Tibial nerve (tissue), 4 donors: ENCODE measurements around the gene XCR1. TPM values are rescaled to one million over a fixed set of nuclear protein-coding genes. Genes with fewer than 3 reads are reported as not detected.
"Not testable (repeated sequence)": the region's sequence is repeated elsewhere in the genome, so short reads cannot be mapped to it uniquely, and the experiment has no call there.

Experiments used
- DNase-seq, 2 donors: peaks; one replicate each; pipeline ENCODE4 v3.0.0-alpha.2; 2019; ENCODE audit warnings: low spot score in 2 of 2
- H3K27ac ChIP-seq, 4 donors: fragments of 200-600 bp; sonication (generic) in 3 of 4; one replicate each; pipeline ENCODE4 v1.5.1; 2017 to 2019; ENCODE audit warnings: mild to moderate bottlenecking in 1 of 4
- H3K27me3 ChIP-seq, 2 donors: fragments of 200-600 bp; sonication (generic) in 1 of 2; one replicate each; pipeline versions ENCODE4 v1.5.1 to v1.6.0; 2017 to 2019
- H3K36me3 ChIP-seq, 3 donors: fragments of 200-600 bp; sonication (generic); one replicate each; pipeline ENCODE4 v1.5.1; 2018 to 2019
- H3K4me1 ChIP-seq, 4 donors: fragments of 200-600 bp; sonication (generic) in 3 of 4; one replicate each; pipeline ENCODE4 v1.5.1; 2017 to 2019
- H3K4me3 ChIP-seq, 4 donors: fragments of 200-600 bp; sonication (generic) in 3 of 4; one replicate each; pipeline ENCODE4 v1.5.1; 2017 to 2019; ENCODE audit warnings: mild to moderate bottlenecking in 1 of 4, moderate library complexity in 1 of 4
- H3K9me3 ChIP-seq, 4 donors: fragments of 200-600 bp; sonication (generic) in 3 of 4; one replicate each; pipeline ENCODE4 v1.5.1; 2017 to 2019
- CTCF ChIP-seq, 5 experiments: fragments of 200-600 bp in 3 of 5; fragments of 450-650 bp in 2 of 5; sonication (generic) in 3 of 5; IDR thresholded peaks; one replicate each; pipeline ENCODE4 v1.5.1; 2016 to 2019; ENCODE audit warnings: antibody characterized with exemption in 5 of 5, mild to moderate bottlenecking in 3 of 5, moderate library complexity in 2 of 5
- EP300 ChIP-seq, 2 donors: sonication (generic); formaldehyde crosslinking; IDR thresholded peaks; one replicate each; pipeline ENCODE4 v1.6.1; 2017; ENCODE audit warnings: antibody characterized with exemption in 2 of 2, mild to moderate bottlenecking in 1 of 2
- POLR2A ChIP-seq, 2 donors: fragments of 450-650 bp; IDR thresholded peaks; one replicate each; pipeline ENCODE4 v1.6.1; 2017; ENCODE audit warnings: antibody characterized with exemption in 2 of 2, mild to moderate bottlenecking in 2 of 2, moderate library complexity in 2 of 2
- WGBS, 2 donors: methylation state at CpG; one replicate each; pipeline ENCODE4 v1.1.5; 2018; 5-methylcytosine and 5-hydroxymethylcytosine counted together
- total RNA-seq, 4 donors: library from RNA; depleted of rRNA; stranded (reverse); fragments of >200 nt; gene quantifications; one replicate each; pipeline ENCODE4 v1.1.0, GENCODE V29; 2016

Gene XCR1
- total RNA-seq, 4 donors from 2014 or later: not detected

- no peak for TF ChIP-seq POLR2A (IDR thresholded peaks at IDR 0.05)
- TF ChIP-seq CTCF (IDR thresholded peaks at IDR 0.05): no peak
- no peak for TF ChIP-seq EP300 (IDR thresholded peaks at IDR 0.05)
- Histone ChIP-seq H3K4me3 (no peak overlapping the region), H3K27me3 (no peaks in the 10 kb centered on the region), H3K9me3 (no peaks in the 10 kb centered on the region), H3K36me3 (no peaks in the 10 kb centered on the region), H3K27ac (no peak overlapping the region), H3K4me1 (peaks cover 0 to 11% (median 4%) of the 10 kb centered on the region in 4 donors)
- 40 to 76% methylated on average over 2 of the region's 2 CpGs for WGBS, 2 donors
- DNase-seq: no peak
Observed at GRCh38 chr3:46001178-46001577, 26.1 kb downstream of the XCR1 start.

- Histone ChIP-seq H3K27me3 (no peaks in the 10 kb centered on the region), H3K36me3 (no peaks in the 10 kb centered on the region), H3K27ac (no peak overlapping the region), H3K9me3 (no peaks in the 10 kb centered on the region), H3K4me1 (peaks cover 0 to 27% (median 21%) of the 10 kb centered on the region in 4 donors), H3K4me3 (no peak overlapping the region)
- no peak for DNase-seq
- TF ChIP-seq POLR2A (IDR thresholded peaks at IDR 0.05): no peak
- no peak for TF ChIP-seq CTCF (IDR thresholded peaks at IDR 0.05)
- TF ChIP-seq EP300 (IDR thresholded peaks at IDR 0.05): no peak
- 82 to 89% methylated on average over 2 of the region's 2 CpGs for WGBS, 2 donors
Observed at GRCh38 chr3:45997942-45998341, 29.3 kb downstream of the XCR1 start.

DNA sequence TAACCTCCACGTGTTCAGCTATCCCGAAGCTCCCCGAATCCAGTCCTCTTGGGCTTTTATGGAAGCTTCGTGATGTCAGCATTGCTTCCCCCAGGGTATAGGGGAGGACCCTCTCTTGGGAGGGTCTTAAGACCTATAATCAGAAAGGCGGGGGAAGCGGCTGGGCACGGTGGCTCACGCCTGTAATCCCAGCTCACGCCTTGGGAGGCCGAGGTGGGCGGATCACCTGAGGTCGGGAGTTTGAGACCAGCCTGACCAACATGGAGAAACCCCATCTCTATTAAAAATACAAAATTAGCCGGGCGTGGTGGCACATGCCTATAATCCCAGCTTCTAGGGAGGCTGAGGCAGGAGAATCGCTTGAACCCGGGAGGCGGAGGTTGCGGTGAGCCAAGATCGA is 29.8 kb downstream of the XCR1 start:
- peaks cover 0 to 32% (median 25%) of the 10 kb centered on the region in 4 donors for H3K4me1 ChIP-seq
- not testable (repeated sequence) for H3K27ac ChIP-seq, H3K9me3 ChIP-seq, DNase-seq, H3K27me3 ChIP-seq, H3K4me3 ChIP-seq, H3K36me3 ChIP-seq
- 91% methylated on average over 19 of the region's 19 CpGs for WGBS, 2 donors

- TF ChIP-seq EP300 (IDR thresholded peaks at IDR 0.05): peak in 1 of 2 donors; percentile 87
- TF ChIP-seq CTCF (IDR thresholded peaks at IDR 0.05): peak in 1 of 5 experiments; percentile 24
- TF ChIP-seq POLR2A (IDR thresholded peaks at IDR 0.05): peak in 1 of 2 donors; percentile 59
Observed at GRCh38 chr3:45995236-45996192, 31.8 kb downstream of the XCR1 start, which contains the start of gene FYCO1. FYCO1 (minus strand) TSS chr3:45995824; CDS start chr3:45984910, 10,914 bp downstream.

DNA sequence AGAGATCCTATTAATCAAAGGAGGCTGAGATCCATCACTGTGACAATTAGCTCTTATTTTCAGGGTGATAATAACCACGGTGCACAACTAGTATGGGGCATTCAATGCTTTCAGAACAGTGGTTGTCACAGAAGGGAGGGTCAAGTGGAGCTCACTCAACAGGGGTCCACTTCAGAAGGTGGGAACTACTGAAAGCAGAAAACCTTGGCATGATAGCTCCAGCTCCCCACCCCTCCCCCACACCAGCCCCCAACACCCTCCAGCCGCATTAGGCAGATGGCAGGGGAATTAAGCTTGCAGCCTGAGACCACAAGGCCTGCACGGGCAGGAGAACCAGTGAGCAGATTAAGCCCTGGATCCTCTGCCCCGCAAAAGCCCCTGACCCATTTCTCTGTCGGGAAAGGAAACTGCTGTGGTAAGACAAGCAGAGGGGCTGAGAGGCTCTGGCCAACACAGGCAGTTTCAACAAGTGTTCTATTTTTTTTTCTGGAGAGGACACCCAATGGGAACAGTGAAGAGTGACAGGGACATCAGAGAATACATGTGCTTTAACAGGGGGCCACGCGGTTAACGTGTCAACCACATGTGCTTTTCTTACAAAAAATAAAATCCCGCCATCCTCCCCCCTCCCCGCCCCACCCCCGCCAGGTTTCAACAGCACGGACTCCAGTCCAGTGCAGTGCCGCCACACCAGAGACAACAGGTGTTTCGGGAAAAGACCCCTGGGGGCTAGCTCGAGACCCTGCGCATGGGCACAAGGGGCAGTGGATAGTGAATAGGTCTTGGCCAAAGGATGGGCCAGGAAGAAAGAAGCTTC is 32.7 kb downstream of the XCR1 start:
- Histone ChIP-seq H3K36me3 (no peaks in the 10 kb centered on the region), H3K9me3 (no peaks in the 10 kb centered on the region), H3K4me1 (peaks cover 0 to 38% (median 34%) of the 10 kb centered on the region in 4 donors), H3K4me3 (peak overlapping the region; percentile 59 to 94 (median 74)), H3K27ac (peak overlapping the region; percentile 78 to 98 (median 92)), H3K27me3 (no peaks in the 10 kb centered on the region)
- no peak for DNase-seq
- 15 to 16% methylated on average over 12 to 16 of the region's 16 CpGs for WGBS, 2 donors
- TF ChIP-seq POLR2A (IDR thresholded peaks at IDR 0.05): no peak

More at GRCh38 chr3:45995236-45996192, 31.8 kb downstream of the XCR1 start, which contains the start of gene FYCO1:
- Histone ChIP-seq H3K4me1 (peaks cover 0 to 38% (median 32%) of the 10 kb centered on the region in 4 donors), H3K9me3 (no peaks in the 10 kb centered on the region), H3K27ac (peak within 1 kb of the TSS; percentile 78 to 98 (median 92)), H3K36me3 (no peaks in the 10 kb centered on the region), H3K27me3 (no peaks in the 10 kb centered on the region), H3K4me3 (peak within 1 kb of the TSS; percentile 59 to 94 (median 74))
- 6 to 8% methylated on average over 18 to 22 of the region's 67 CpGs for WGBS, 2 donors
- DNase-seq: peak; percentile 87 to 92
